ENCODE measurements around the gene CRIP2.

CRIP2 gene

GRCh38 chr14:105500036-105500725, 25.6 kb downstream of the CRIP2 start:
- H3K27ac Mint-ChIP-seq: no peak overlapping the region

GRCh38 chr14:105500726-105501101, 26.1 kb downstream of the CRIP2 start:
- Mint-ChIP-seq H3K36me3 (no peaks in the 10 kb centered on the region), H3K27me3 (no peaks in the 10 kb centered on the region), H3K4me3 (no peak overlapping the region), H3K4me1 (ENCODE audit: low read depth) (no peaks in the 10 kb centered on the region), H3K27ac (no peak overlapping the region), H3K9me3 (ENCODE audit: low read depth) (no peaks in the 10 kb centered on the region)

More at GRCh38 chr14:105500036-105500725, 25.6 kb downstream of the CRIP2 start:
- H3K9me3 Mint-ChIP-seq (ENCODE audit: low read depth): no peaks in the 10 kb centered on the region
- H3K27me3 Mint-ChIP-seq: no peaks in the 10 kb centered on the region
- H3K4me1 Mint-ChIP-seq (ENCODE audit: low read depth): no peaks in the 10 kb centered on the region
- no peaks in the 10 kb centered on the region for H3K36me3 Mint-ChIP-seq
- H3K4me3 Mint-ChIP-seq: no peak overlapping the region

- H3K27me3 Mint-ChIP-seq: no peaks in the 10 kb centered on the region
- H3K4me3 Mint-ChIP-seq: no peak overlapping the region
- H3K9me3 Mint-ChIP-seq (ENCODE audit: low read depth): no peaks in the 10 kb centered on the region
- H3K27ac Mint-ChIP-seq: no peak overlapping the region
- no peaks in the 10 kb centered on the region for H3K4me1 Mint-ChIP-seq (ENCODE audit: low read depth)
- no peaks in the 10 kb centered on the region for H3K36me3 Mint-ChIP-seq
These were observed 27.1 kb downstream of the CRIP2 start for GRCh38 chr14:105501504-105502291.

GRCh38 chr14:105502446-105503295, 28.1 kb downstream of the CRIP2 start:
- no peak overlapping the region for H3K27ac Mint-ChIP-seq

GRCh38 chr14:105503296-105503640, 28.6 kb downstream of the CRIP2 start:
- Mint-ChIP-seq H3K27ac (peak overlapping the region; percentile 11), H3K27me3 (no peaks in the 10 kb centered on the region), H3K4me1 (ENCODE audit: low read depth) (no peaks in the 10 kb centered on the region), H3K9me3 (ENCODE audit: low read depth) (no peaks in the 10 kb centered on the region), H3K4me3 (no peak overlapping the region), H3K36me3 (no peaks in the 10 kb centered on the region)

More at GRCh38 chr14:105502446-105503295, 28.1 kb downstream of the CRIP2 start:
- no peaks in the 10 kb centered on the region for H3K36me3 Mint-ChIP-seq
- no peak overlapping the region for H3K4me3 Mint-ChIP-seq
- H3K27me3 Mint-ChIP-seq: no peaks in the 10 kb centered on the region
- no peaks in the 10 kb centered on the region for H3K4me1 Mint-ChIP-seq (ENCODE audit: low read depth)
- no peaks in the 10 kb centered on the region for H3K9me3 Mint-ChIP-seq (ENCODE audit: low read depth)

- H3K9me3 Mint-ChIP-seq (ENCODE audit: low read depth): no peaks in the 10 kb centered on the region
- no peak overlapping the region for H3K27ac Mint-ChIP-seq
- no peak overlapping the region for H3K4me3 Mint-ChIP-seq
- H3K4me1 Mint-ChIP-seq (ENCODE audit: low read depth): peaks cover 2% of the 10 kb centered on the region
- peaks cover 4% of the 10 kb centered on the region for H3K27me3 Mint-ChIP-seq
- no peaks in the 10 kb centered on the region for H3K36me3 Mint-ChIP-seq
These were observed 29.5 kb downstream of the CRIP2 start for GRCh38 chr14:105503935-105504692.

GRCh38 chr14:105505101-105505500, 30.5 kb downstream of the CRIP2 start:
- H3K27me3 Mint-ChIP-seq: peaks cover 4% of the 10 kb centered on the region
- H3K36me3 Mint-ChIP-seq: no peaks in the 10 kb centered on the region
- H3K4me1 Mint-ChIP-seq (ENCODE audit: low read depth): peaks cover 2% of the 10 kb centered on the region
- no peak overlapping the region for H3K27ac Mint-ChIP-seq
- H3K4me3 Mint-ChIP-seq: no peak overlapping the region
- no peaks in the 10 kb centered on the region for H3K9me3 Mint-ChIP-seq (ENCODE audit: low read depth)

- H3K36me3 Mint-ChIP-seq: no peaks in the 10 kb centered on the region
- no peaks in the 10 kb centered on the region for H3K9me3 Mint-ChIP-seq (ENCODE audit: low read depth)
- no peak overlapping the region for H3K4me3 Mint-ChIP-seq
- H3K27me3 Mint-ChIP-seq: peaks cover 9% of the 10 kb centered on the region
- H3K4me1 Mint-ChIP-seq (ENCODE audit: low read depth): peaks cover 2% of the 10 kb centered on the region
- H3K27ac Mint-ChIP-seq: no peak overlapping the region
These were observed 32.6 kb downstream of the CRIP2 start for GRCh38 chr14:105507247-105507646.

GRCh38 chr14:105508069-105508468, 33.4 kb downstream of the CRIP2 start:
- Mint-ChIP-seq H3K36me3 (no peaks in the 10 kb centered on the region), H3K9me3 (ENCODE audit: low read depth) (no peaks in the 10 kb centered on the region), H3K4me3 (no peak overlapping the region), H3K27me3 (peaks cover 14% of the 10 kb centered on the region), H3K27ac (no peak overlapping the region), H3K4me1 (ENCODE audit: low read depth) (peaks cover 2% of the 10 kb centered on the region)

- Mint-ChIP-seq H3K4me1 (ENCODE audit: low read depth) (peaks cover 2% of the 10 kb centered on the region), H3K27me3 (peaks cover 17% of the 10 kb centered on the region), H3K4me3 (no peak overlapping the region), H3K36me3 (no peaks in the 10 kb centered on the region), H3K9me3 (ENCODE audit: low read depth) (no peaks in the 10 kb centered on the region), H3K27ac (no peak overlapping the region)
These were observed 34.0 kb downstream of the CRIP2 start for GRCh38 chr14:105508601-105509000.

- Mint-ChIP-seq H3K36me3 (no peaks in the 10 kb centered on the region), H3K27me3 (peaks cover 36% of the 10 kb centered on the region), H3K27ac (no peak overlapping the region), H3K4me1 (ENCODE audit: low read depth) (peaks cover 3% of the 10 kb centered on the region), H3K9me3 (ENCODE audit: low read depth) (no peaks in the 10 kb centered on the region), H3K4me3 (no peak overlapping the region)
These were observed 42.5 kb downstream of the CRIP2 start for GRCh38 chr14:105517096-105517495.

GRCh38 chr14:105519946-105520698, 45.5 kb downstream of the CRIP2 start:
- Mint-ChIP-seq H3K27me3 (peaks cover 27% of the 10 kb centered on the region), H3K4me3 (no peak overlapping the region), H3K4me1 (ENCODE audit: low read depth) (peaks cover 3% of the 10 kb centered on the region), H3K27ac (no peak overlapping the region), H3K9me3 (ENCODE audit: low read depth) (no peaks in the 10 kb centered on the region), H3K36me3 (no peaks in the 10 kb centered on the region)

GRCh38 chr14:105525326-105525725, 50.7 kb downstream of the CRIP2 start:
- Mint-ChIP-seq H3K4me1 (ENCODE audit: low read depth) (peaks cover 6% of the 10 kb centered on the region), H3K27ac (no peak overlapping the region), H3K36me3 (no peaks in the 10 kb centered on the region), H3K4me3 (peak overlapping the region; percentile 53), H3K27me3 (peaks cover 5% of the 10 kb centered on the region), H3K9me3 (ENCODE audit: low read depth) (no peaks in the 10 kb centered on the region)

Measured in activated naive CD8-positive, alpha-beta T cell (primary cell).